ENCODE results near the gene TARP.
"Not testable (repeated sequence)": the region's sequence is repeated elsewhere in the genome, so short reads cannot be mapped to it uniquely, and the experiment has no call there.

DNA sequence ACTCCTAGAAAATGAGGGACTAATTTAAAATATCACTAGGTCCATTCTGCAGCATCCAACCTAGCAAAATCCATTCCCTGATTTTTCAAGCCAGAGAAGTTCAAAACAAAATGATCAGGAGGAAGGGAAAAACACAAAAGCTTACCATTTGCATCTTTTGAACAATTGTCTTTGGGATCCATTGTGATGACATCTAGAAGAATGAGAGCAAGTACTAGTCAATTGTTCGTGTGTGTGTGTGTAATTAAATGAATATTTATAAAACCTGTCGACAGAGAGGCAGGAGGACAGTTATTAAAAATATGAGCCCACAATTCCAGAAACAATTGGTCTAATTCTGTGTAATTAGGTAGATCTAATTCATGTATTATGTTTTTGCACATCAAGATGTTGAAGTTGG lies 11.4 kb downstream of the TARP start:
- not testable (repeated sequence) for TF ChIP-seq ARNTL (CRISPR knock-in tag; IDR thresholded peaks at IDR 0.05; ENCODE audit: borderline replicate concordance, low read depth); BACH2 (CRISPR knock-in tag; IDR thresholded peaks at IDR 0.05; ENCODE audit: borderline replicate concordance); GLIS3 (CRISPR knock-in tag; IDR thresholded peaks at IDR 0.05); TCF4 (CRISPR knock-in tag; IDR thresholded peaks at IDR 0.05; ENCODE audit: borderline replicate concordance); ZFP3 (CRISPR knock-in tag; IDR thresholded peaks at IDR 0.05); ZC3H10 (CRISPR knock-in tag; IDR thresholded peaks at IDR 0.05)
- TF ChIP-seq, protein P1, sequence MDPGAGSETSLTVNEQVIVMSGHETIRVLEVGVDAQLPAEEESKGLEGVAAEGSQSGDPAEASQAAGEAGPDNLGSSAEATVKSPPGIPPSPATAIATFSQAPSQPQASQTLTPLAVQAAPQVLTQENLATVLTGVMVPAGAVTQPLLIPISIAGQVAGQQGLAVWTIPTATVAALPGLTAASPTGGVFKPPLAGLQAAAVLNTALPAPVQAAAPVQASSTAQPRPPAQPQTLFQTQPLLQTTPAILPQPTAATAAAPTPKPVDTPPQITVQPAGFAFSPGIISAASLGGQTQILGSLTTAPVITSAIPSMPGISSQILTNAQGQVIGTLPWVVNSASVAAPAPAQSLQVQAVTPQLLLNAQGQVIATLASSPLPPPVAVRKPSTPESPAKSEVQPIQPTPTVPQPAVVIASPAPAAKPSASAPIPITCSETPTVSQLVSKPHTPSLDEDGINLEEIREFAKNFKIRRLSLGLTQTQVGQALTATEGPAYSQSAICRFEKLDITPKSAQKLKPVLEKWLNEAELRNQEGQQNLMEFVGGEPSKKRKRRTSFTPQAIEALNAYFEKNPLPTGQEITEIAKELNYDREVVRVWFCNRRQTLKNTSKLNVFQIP (CRISPR knock-in tag; IDR thresholded peaks at IDR 0.05; ENCODE audit: borderline replicate concordance, low read depth), result not testable (repeated sequence)

All from SK-N-SH treated with all-trans-retinoic acid at 6 μM for 48 hours (cell line).